OCI-LY1 (cell line): Measurements from ENCODE around the gene PTPRN2.

Experiments
- H2AFZ ChIP-seq: fragments of 200-600 bp; sonication (generic), shearing (Covaris generic); 2 replicates; pipeline ENCODE4 v1.6.0; 2014; ENCODE audit warnings: antibody characterized with exemption, mild to moderate bottlenecking, low read length
- H3F3A ChIP-seq: fragments of 200-600 bp; sonication (generic), shearing (Covaris generic); 2 replicates; pipeline ENCODE4 v1.6.0; 2014; ENCODE audit warnings: mild to moderate bottlenecking, antibody characterized with exemption, low read length, moderate library complexity; ENCODE audit not compliant: insufficient read depth
- H3K27ac ChIP-seq: fragments of 200-600 bp; sonication (generic); 2 replicates; pipeline ENCODE4 v1.5.1; 2014; ENCODE audit warnings: low read length, mixed run types, mild to moderate bottlenecking, low read depth; ENCODE audit not compliant: poor library complexity, severe bottlenecking
- H3K27me3 ChIP-seq: fragments of 200-600 bp; sonication (generic); 2 replicates; pipeline ENCODE4 v1.6.0; 2014; ENCODE audit warnings: antibody characterized with exemption, mild to moderate bottlenecking, low read length, moderate library complexity; ENCODE audit not compliant: insufficient read depth
- H3K36me3 ChIP-seq: fragments of 200-600 bp; sonication (generic); 2 replicates; pipeline ENCODE4 v1.6.1; 2014; ENCODE audit warnings: mild to moderate bottlenecking, antibody characterized with exemption, low read length, moderate library complexity, mixed read lengths; ENCODE audit not compliant: insufficient read depth
- H3K4me1 ChIP-seq: fragments of 200-600 bp; sonication (generic); 2 replicates; pipeline ENCODE4 v1.5.1; 2014; ENCODE audit warnings: mild to moderate bottlenecking, low read length, moderate library complexity; ENCODE audit not compliant: insufficient read depth, severe bottlenecking
- H3K4me2 ChIP-seq: fragments of 200-600 bp; sonication (generic), shearing (Covaris generic); 2 replicates; pipeline ENCODE4 v1.6.1; 2014; ENCODE audit warnings: low read length
- H3K4me3 ChIP-seq: fragments of 200-600 bp; sonication (generic); 2 replicates; pipeline ENCODE4 v1.5.1; 2014; ENCODE audit warnings: low read length, low read depth, mild to moderate bottlenecking, mixed read lengths; ENCODE audit not compliant: poor library complexity, severe bottlenecking
- H3K79me2 ChIP-seq: fragments of 200-600 bp; shearing (Covaris generic); 2 replicates; pipeline ENCODE4 v1.6.1; 2016; ENCODE audit warnings: mixed run types, low read length, mixed read lengths; ENCODE audit not compliant: insufficient read depth
- H3K9ac ChIP-seq: fragments of 200-600 bp; sonication (generic), shearing (Covaris generic); 2 replicates; pipeline ENCODE4 v1.6.1; 2014; ENCODE audit warnings: mild to moderate bottlenecking, low read length, mixed read lengths
- H3K9me2 ChIP-seq: fragments of 200-600 bp; sonication (generic), shearing (Covaris generic); 2 replicates; pipeline ENCODE4 v1.6.1; 2014; ENCODE audit warnings: low read depth, mild to moderate bottlenecking, low read length, mixed read lengths
- H3K9me3 ChIP-seq: fragments of 200-600 bp; shearing (Covaris generic); 2 replicates; pipeline ENCODE4 v1.6.1; 2014; ENCODE audit warnings: low read length, mixed read lengths
- H4K20me1 ChIP-seq: fragments of 200-600 bp; sonication (generic), shearing (Covaris generic); 2 replicates; pipeline ENCODE4 v1.6.0; 2016; ENCODE audit warnings: mild to moderate bottlenecking, low read length; ENCODE audit not compliant: insufficient read depth
- CTCF ChIP-seq: fragments of 200-600 bp; sonication (generic), shearing (Covaris generic); IDR thresholded peaks from 2 replicates; pipeline ENCODE4 v1.5.1; 2017; ENCODE audit warnings: mild to moderate bottlenecking, antibody characterized with exemption, low read length, moderate library complexity, mixed read lengths
- EZH2 ChIP-seq: fragments of 200-600 bp; sonication (generic), shearing (Covaris generic); IDR thresholded peaks from 2 replicates; pipeline ENCODE4 v1.8.0; 2017; ENCODE audit warnings: borderline replicate concordance, mixed run types, mild to moderate bottlenecking, antibody characterized with exemption, low read length, moderate library complexity, mixed read lengths

The PTPRN2 gene

GRCh38 chr7:157670490-157671357, 916.9 kb downstream of the PTPRN2 start:
- H4K20me1 ChIP-seq = no peaks in the 10 kb centered on the region
- H3K9ac ChIP-seq = no peak overlapping the region
- H3F3A ChIP-seq = no peaks in the 10 kb centered on the region
- no peaks in the 10 kb centered on the region for H3K4me1 ChIP-seq
- no peak overlapping the region for H3K4me2 ChIP-seq
- H3K9me3 ChIP-seq = no peaks in the 10 kb centered on the region
- TF ChIP-seq EZH2 (no peak), CTCF (no peak)
- H3K27me3 ChIP-seq = no peaks in the 10 kb centered on the region; the same call in 1 of the 2 replicates
- no peaks in the 10 kb centered on the region for H3K36me3 ChIP-seq
- no peak overlapping the region for H3K27ac ChIP-seq
- H2AFZ ChIP-seq = no peak overlapping the region
- H3K4me3 ChIP-seq = no peak overlapping the region
- no peaks in the 10 kb centered on the region for H3K9me2 ChIP-seq
- H3K79me2 ChIP-seq = no peaks in the 10 kb centered on the region

- H3K9me3 ChIP-seq = no peaks in the 10 kb centered on the region
- no peak overlapping the region for H3K4me2 ChIP-seq
- H3K4me1 ChIP-seq = no peaks in the 10 kb centered on the region
- no peak overlapping the region for H3K4me3 ChIP-seq
- H3K36me3 ChIP-seq = no peaks in the 10 kb centered on the region
- H3K79me2 ChIP-seq = no peaks in the 10 kb centered on the region
- no peaks in the 10 kb centered on the region for H3F3A ChIP-seq
- no peak overlapping the region for H2AFZ ChIP-seq
- H4K20me1 ChIP-seq = no peaks in the 10 kb centered on the region
- H3K9ac ChIP-seq = no peak overlapping the region
- H3K27ac ChIP-seq = no peak overlapping the region
- H3K27me3 ChIP-seq = no peaks in the 10 kb centered on the region; the same call in 1 of the 2 replicates
- no peaks in the 10 kb centered on the region for H3K9me2 ChIP-seq
- TF ChIP-seq EZH2 (no peak), CTCF (no peak)
Observed at GRCh38 chr7:157669768-157670351, 917.8 kb downstream of the PTPRN2 start.

GRCh38 chr7:157668884-157669767, 918.5 kb downstream of the PTPRN2 start:
- TF ChIP-seq CTCF = no peak
- TF ChIP-seq EZH2 = no peak
- Histone ChIP-seq H3K4me1 (no peaks in the 10 kb centered on the region), H3K9me2 (no peaks in the 10 kb centered on the region), H3K27me3 (peaks cover 1% of the 10 kb centered on the region; the same call in 1 of the 2 replicates), H3K79me2 (no peaks in the 10 kb centered on the region), H2AFZ (no peak overlapping the region), H3K9ac (no peak overlapping the region), H3K4me2 (no peak overlapping the region), H4K20me1 (no peaks in the 10 kb centered on the region), H3K4me3 (no peak overlapping the region), H3K36me3 (no peaks in the 10 kb centered on the region), H3K27ac (no peak overlapping the region), H3F3A (no peaks in the 10 kb centered on the region), H3K9me3 (no peaks in the 10 kb centered on the region)
